Hepatocyte (in vitro differentiated cells): ENCODE data around the gene TBC1D5. TPM values are rescaled to one million over a fixed set of nuclear protein-coding genes. Genes with fewer than 3 reads are reported as not detected.

ENCODE experiments used
- DNase-seq: peaks from one replicate; pipeline ENCODE4 v3.0.0-alpha.2; 2016; ENCODE audit warnings: low spot score
- H2AFZ ChIP-seq: fragments of 200-600 bp; sonication (generic); 2 replicates; pipeline ENCODE4 v1.6.0; 2016; ENCODE audit warnings: antibody characterized with exemption, mild to moderate bottlenecking
- H3K27ac ChIP-seq: fragments of 200-600 bp; sonication (generic); 2 replicates; pipeline ENCODE4 v1.5.1; 2016; ENCODE audit warnings: mild to moderate bottlenecking
- H3K27me3 ChIP-seq: fragments of 200-600 bp; sonication (generic); 2 replicates; pipeline ENCODE4 v1.6.1; 2016
- H3K36me3 ChIP-seq: fragments of 200-600 bp; sonication (generic); replicated peaks from 2 replicates; pipeline ENCODE4 v1.5.1; 2016; ENCODE audit warnings: low read depth; ENCODE audit not compliant: insufficient read depth
- H3K4me1 ChIP-seq: fragments of 200-600 bp; sonication (generic); 2 replicates; pipeline ENCODE4 v1.5.1; 2016; ENCODE audit warnings: mild to moderate bottlenecking, moderate library complexity; ENCODE audit not compliant: insufficient read depth
- H3K4me2 ChIP-seq: fragments of 200-600 bp; sonication (generic); 2 replicates; pipeline ENCODE4 v1.6.0; 2016
- H3K4me3 ChIP-seq: fragments of 200-600 bp; sonication (generic); 2 replicates; pipeline ENCODE4 v1.5.1; 2016; ENCODE audit warnings: mild to moderate bottlenecking
- H3K79me2 ChIP-seq: fragments of 200-600 bp; sonication (generic); 2 replicates; pipeline ENCODE4 v1.6.0; 2017; ENCODE audit warnings: mild to moderate bottlenecking
- H3K9me2 ChIP-seq: fragments of 200-600 bp; sonication (generic); replicated peaks from 2 replicates; pipeline ENCODE4 v1.6.0; 2017; ENCODE audit warnings: mild to moderate bottlenecking; ENCODE audit not compliant: insufficient read depth
- H3K9me3 ChIP-seq: fragments of 200-600 bp; sonication (generic); 2 replicates; pipeline ENCODE4 v1.5.1; 2016; ENCODE audit warnings: low read depth, mild to moderate bottlenecking
- H4K20me1 ChIP-seq: fragments of 200-600 bp; sonication (generic); 2 replicates; pipeline ENCODE4 v1.6.0; 2016; ENCODE audit warnings: mild to moderate bottlenecking; ENCODE audit not compliant: insufficient read depth, poor library complexity, severe bottlenecking
- EZH2 ChIP-seq: fragments of 200-600 bp; sonication (generic); IDR thresholded peaks from 2 replicates; pipeline ENCODE4 v1.6.1; 2016; ENCODE audit warnings: antibody characterized with exemption, mild to moderate bottlenecking, borderline replicate concordance
- EZH2phosphoT487 ChIP-seq: fragments of 200-600 bp; sonication (generic); IDR thresholded peaks from one replicate; pipeline ENCODE4 v1.6.1; 2018; ENCODE audit warnings: antibody characterized with exemption, mild to moderate bottlenecking, low read depth, moderate library complexity; ENCODE audit not compliant: unreplicated experiment, severe bottlenecking
- WGBS: methylation state at CpG from one replicate; pipeline ENCODE4 v1.1.6; 2016; ENCODE audit warnings: low lambda C conversion rate; ENCODE audit errors: missing lambda C conversion rate; 5-methylcytosine and 5-hydroxymethylcytosine counted together
- polyA plus RNA-seq: library from polyadenylated mRNA; unstranded; fragments of >200 nt; fragmentation: Nextera tagmentation; extraction: Ambion mirVana; gene quantifications from 2 replicates; pipeline ENCODE4 v1.2.1, GENCODE V29; 2016
- total RNA-seq: library from RNA; depleted of rRNA; stranded (reverse); fragments of >200 nt; gene quantifications from 2 replicates; pipeline ENCODE4 v1.2.3, GENCODE V29; 2014
- TF ChIP-seq, protein P1 (sequence below): fragments of 200-600 bp; sonication (generic); IDR thresholded peaks from 2 replicates; pipeline ENCODE4 v1.5.1; 2016; ENCODE audit warnings: antibody characterized with exemption, mild to moderate bottlenecking; ENCODE audit not compliant: poor library complexity

TBC1D5 gene
- total and polyA plus RNA-seq, 2 experiments from 2014 or later = 17.0 to 64.2 TPM

DNA sequence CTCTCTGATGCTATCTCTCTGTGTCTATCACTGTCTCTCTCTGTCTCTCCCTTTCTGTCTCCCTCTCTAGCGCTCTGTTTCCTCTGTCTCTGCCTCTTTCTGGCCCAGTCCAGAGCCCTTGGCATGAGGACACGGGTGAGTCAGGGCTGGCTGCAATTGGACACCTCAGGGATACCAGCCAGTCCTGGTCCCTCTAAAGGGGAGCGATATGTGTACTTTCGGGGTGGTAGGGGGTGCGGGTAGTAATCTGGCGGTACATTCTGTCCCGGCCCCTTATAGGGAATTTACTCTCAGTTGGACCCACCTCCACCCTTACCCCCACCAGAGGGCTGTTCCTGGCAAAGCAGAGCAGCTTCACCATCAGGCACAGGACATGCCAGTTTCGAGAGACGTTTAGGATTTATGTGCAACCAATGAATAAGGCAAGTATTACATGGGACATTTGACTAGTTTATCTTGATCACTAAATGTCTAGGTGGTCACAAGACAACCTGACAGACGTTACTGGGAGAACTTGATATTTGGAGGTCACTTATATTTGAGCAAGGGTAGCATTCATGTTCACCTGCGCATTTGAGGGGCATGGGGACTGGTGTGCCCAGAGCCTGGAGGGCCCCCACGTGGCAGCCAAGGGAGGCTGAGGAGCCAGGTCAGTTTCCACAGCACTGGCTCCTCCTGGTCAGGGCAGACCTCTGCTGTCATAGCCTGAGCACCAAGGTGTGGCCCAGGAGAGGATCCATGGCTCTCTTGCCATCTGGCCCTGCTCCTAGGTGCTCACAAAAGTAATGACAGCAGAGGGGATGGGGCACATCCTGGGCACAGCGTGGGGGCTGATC lies 601.5 kb downstream of the TBC1D5 start:
- no peak overlapping the region for H3K4me2 ChIP-seq
- DNase-seq = no peak
- H4K20me1 ChIP-seq = no peaks in the 10 kb centered on the region
- TF ChIP-seq, protein P1, sequence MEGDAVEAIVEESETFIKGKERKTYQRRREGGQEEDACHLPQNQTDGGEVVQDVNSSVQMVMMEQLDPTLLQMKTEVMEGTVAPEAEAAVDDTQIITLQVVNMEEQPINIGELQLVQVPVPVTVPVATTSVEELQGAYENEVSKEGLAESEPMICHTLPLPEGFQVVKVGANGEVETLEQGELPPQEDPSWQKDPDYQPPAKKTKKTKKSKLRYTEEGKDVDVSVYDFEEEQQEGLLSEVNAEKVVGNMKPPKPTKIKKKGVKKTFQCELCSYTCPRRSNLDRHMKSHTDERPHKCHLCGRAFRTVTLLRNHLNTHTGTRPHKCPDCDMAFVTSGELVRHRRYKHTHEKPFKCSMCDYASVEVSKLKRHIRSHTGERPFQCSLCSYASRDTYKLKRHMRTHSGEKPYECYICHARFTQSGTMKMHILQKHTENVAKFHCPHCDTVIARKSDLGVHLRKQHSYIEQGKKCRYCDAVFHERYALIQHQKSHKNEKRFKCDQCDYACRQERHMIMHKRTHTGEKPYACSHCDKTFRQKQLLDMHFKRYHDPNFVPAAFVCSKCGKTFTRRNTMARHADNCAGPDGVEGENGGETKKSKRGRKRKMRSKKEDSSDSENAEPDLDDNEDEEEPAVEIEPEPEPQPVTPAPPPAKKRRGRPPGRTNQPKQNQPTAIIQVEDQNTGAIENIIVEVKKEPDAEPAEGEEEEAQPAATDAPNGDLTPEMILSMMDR = no peak
- TF ChIP-seq EZH2 (no peak), EZH2phosphoT487 (no peak)
- no peaks in the 10 kb centered on the region for H3K9me2 ChIP-seq
- no peak overlapping the region for H2AFZ ChIP-seq
- no peaks in the 10 kb centered on the region for H3K79me2 ChIP-seq
- no peaks in the 10 kb centered on the region for H3K27me3 ChIP-seq
- 88% methylated on average over 13 of the region's 13 CpGs for WGBS
- no peak overlapping the region for H3K4me3 ChIP-seq
- no peaks in the 10 kb centered on the region for H3K4me1 ChIP-seq
- no peaks in the 10 kb centered on the region for H3K9me3 ChIP-seq
- no peak overlapping the region for H3K27ac ChIP-seq
- no peaks in the 10 kb centered on the region for H3K36me3 ChIP-seq

DNA sequence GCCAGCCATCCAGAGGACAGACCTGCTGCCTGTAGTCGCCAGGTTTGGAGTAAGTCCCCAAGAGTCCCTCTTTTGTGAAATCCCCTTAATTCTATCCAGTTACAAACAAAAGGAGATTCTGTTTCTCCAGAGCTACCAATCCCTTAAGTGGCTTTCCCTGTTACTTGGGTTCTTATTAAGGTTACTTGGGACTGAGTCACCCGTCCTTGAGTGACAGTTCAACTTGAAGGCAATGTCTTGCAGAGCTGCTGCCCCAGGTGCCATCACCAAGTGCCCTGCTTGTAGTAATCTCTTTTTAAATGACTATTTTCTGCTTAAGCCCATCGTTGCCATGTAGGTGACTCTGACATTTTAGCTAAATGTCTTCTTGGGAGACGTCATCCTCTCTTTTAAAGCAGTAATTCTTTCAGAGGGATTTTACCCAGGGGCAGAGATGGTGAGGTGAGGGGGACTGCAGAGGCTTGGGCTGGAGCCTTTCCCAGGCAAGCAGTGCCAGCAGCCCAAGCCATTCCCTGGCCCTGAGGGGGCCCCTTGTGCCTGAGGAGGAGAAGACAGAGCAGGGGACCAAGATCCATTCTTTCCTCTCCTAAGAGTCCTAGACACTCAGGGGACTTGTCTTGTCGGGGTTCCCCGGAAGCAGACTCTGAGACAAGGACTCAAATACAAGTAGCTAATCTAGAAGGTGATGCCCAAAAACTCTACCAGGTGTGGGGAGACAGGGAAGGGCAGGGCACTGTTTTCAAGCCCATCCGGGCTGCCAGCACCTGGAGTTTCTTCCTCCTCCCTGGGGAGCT lies 604.0 kb downstream of the TBC1D5 start:
- 86% methylated on average over 7 of the region's 7 CpGs for whole genome bisulfite sequencing

DNA sequence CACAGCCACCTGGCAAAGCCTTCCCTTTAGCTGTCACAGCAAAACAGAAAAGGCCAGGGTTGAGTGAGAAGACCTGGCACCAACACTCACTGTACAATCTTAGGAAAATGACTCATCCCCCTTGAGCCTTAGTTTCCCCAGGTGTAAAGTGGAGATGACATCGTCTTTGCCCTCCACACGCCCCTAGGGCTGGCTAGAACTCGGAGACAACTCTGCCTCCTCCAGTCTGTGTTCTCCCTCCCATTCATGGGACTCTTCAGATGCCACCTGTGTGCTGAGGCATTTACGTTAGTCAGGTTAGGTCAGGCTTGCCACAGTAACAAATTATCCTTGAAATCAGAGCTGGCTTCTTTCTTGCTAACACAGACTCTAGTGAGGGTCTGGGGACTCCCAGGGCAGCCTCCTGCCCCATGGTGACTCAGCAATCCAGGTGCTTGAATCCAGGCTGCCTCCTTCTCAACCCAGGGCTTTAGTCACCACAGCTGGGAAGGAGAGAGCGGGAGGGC lies 605.1 kb downstream of the TBC1D5 start:
- 92% methylated on average over 5 of the region's 5 CpGs for WGBS
- Histone ChIP-seq H3K79me2 (no peaks in the 10 kb centered on the region), H3K27me3 (no peaks in the 10 kb centered on the region), H3K4me1 (no peaks in the 10 kb centered on the region), H3K27ac (no peak overlapping the region), H3K4me2 (no peak overlapping the region), H3K4me3 (no peak overlapping the region), H3K9me2 (no peaks in the 10 kb centered on the region), H3K36me3 (no peaks in the 10 kb centered on the region), H2AFZ (no peak overlapping the region), H4K20me1 (no peaks in the 10 kb centered on the region), H3K9me3 (no peaks in the 10 kb centered on the region)
- no peak for DNase-seq
- TF ChIP-seq, protein P1 = no peak
- TF ChIP-seq EZH2 (no peak), EZH2phosphoT487 (no peak)

More for the DNA sequence above, 604.0 kb downstream of the TBC1D5 start:
- Histone ChIP-seq H3K9me2 (no peaks in the 10 kb centered on the region), H3K4me3 (no peak overlapping the region), H3K27me3 (no peaks in the 10 kb centered on the region), H2AFZ (no peak overlapping the region), H3K9me3 (no peaks in the 10 kb centered on the region), H3K27ac (no peak overlapping the region), H3K4me2 (no peak overlapping the region), H3K79me2 (no peaks in the 10 kb centered on the region), H3K4me1 (no peaks in the 10 kb centered on the region), H3K36me3 (no peaks in the 10 kb centered on the region), H4K20me1 (no peaks in the 10 kb centered on the region)
- no peak for DNase-seq
- TF ChIP-seq EZH2 (no peak), EZH2phosphoT487 (no peak)
- TF ChIP-seq, protein P1 = no peak
